GM19324 (cell line): ENCODE results near the gene AGO4.
A peak's percentile ranks its signal among the peaks of the same experiment; 100 is the strongest.
"Not testable (repeated sequence)": the region's sequence is repeated elsewhere in the genome, so short reads cannot be mapped to it uniquely, and the experiment has no call there.

Experiments used
- ATAC-seq: cut with Tn5 transposase; IDR thresholded peaks from one replicate; pipeline ENCODE4 v1.9.1; 2021; ENCODE audit warnings: mild to moderate bottlenecking, moderate library complexity; ENCODE audit not compliant: unreplicated experiment, low FRiP score

The AGO4 gene

GRCh38 chr1:35857830-35858229 lies 50.0 kb downstream of the AGO4 start:
- no peak for ATAC-seq

GRCh38 chr1:35860696-35861095 lies 52.9 kb downstream of the AGO4 start:
- no peak for ATAC-seq

GRCh38 chr1:35863136-35863535 lies 55.3 kb downstream of the AGO4 start:
- no peak for ATAC-seq

- ATAC-seq = no peak
Measured at GRCh38 chr1:35863881-35864625, 56.2 kb downstream of the AGO4 start.

- ATAC-seq = no peak
Measured at GRCh38 chr1:35864813-35865212, 57.0 kb downstream of the AGO4 start.

GRCh38 chr1:35866991-35867390 lies 59.2 kb downstream of the AGO4 start:
- no peak for ATAC-seq

GRCh38 chr1:35869245-35869950 lies 61.6 kb downstream of the AGO4 start:
- ATAC-seq = not testable (repeated sequence)

GRCh38 chr1:35870651-35871309 lies 63.0 kb downstream of the AGO4 start:
- no peak for ATAC-seq

- no peak for ATAC-seq
Measured at GRCh38 chr1:35873243-35873750, 65.5 kb downstream of the AGO4 start.

- ATAC-seq = not testable (repeated sequence)
Measured at GRCh38 chr1:35874115-35874514, 66.3 kb downstream of the AGO4 start.

GRCh38 chr1:35876988-35877387 lies 69.2 kb downstream of the AGO4 start:
- no peak for ATAC-seq

- ATAC-seq = no peak
Measured at GRCh38 chr1:35881850-35882273, 74.0 kb downstream of the AGO4 start.

GRCh38 chr1:35882586-35882944 lies 74.7 kb downstream of the AGO4 start:
- ATAC-seq = no peak

- peak; percentile 90 for ATAC-seq
Measured at GRCh38 chr1:35882945-35883634, 75.3 kb downstream of the AGO4 start, which contains the start of gene AGO1. TSS of gene AGO1 (plus strand) at chr1:35883209. CDS start at chr1:35883422, 213 bp downstream.

GRCh38 chr1:35883635-35884101 lies 75.9 kb downstream of the AGO4 start:
- peak; percentile 4 for ATAC-seq

GRCh38 chr1:35884934-35885333 lies 77.1 kb downstream of the AGO4 start:
- no peak for ATAC-seq

- no peak for ATAC-seq
Measured at GRCh38 chr1:35885961-35886558, 78.2 kb downstream of the AGO4 start.

- ATAC-seq = no peak
Measured at GRCh38 chr1:35886577-35887431, 79.0 kb downstream of the AGO4 start.

- no peak for ATAC-seq
Measured at GRCh38 chr1:35887508-35887907, 79.7 kb downstream of the AGO4 start.
